Central memory CD4-positive, alpha-beta T cell (primary cell): ENCODE results near the gene CDH23.

ENCODE experiments used
- DNase-seq: peaks from one replicate; pipeline ENCODE4 v3.0.0; 2022

Gene CDH23

GRCh38 chr10:71646592-71647292 is 250.0 kb downstream of the CDH23 start:
- no peak for DNase-seq

GRCh38 chr10:71647526-71648253 is 251.0 kb downstream of the CDH23 start:
- DNase-seq, result no peak

- DNase-seq, result no peak
Observed at GRCh38 chr10:71648254-71648932, 251.7 kb downstream of the CDH23 start.

DNA sequence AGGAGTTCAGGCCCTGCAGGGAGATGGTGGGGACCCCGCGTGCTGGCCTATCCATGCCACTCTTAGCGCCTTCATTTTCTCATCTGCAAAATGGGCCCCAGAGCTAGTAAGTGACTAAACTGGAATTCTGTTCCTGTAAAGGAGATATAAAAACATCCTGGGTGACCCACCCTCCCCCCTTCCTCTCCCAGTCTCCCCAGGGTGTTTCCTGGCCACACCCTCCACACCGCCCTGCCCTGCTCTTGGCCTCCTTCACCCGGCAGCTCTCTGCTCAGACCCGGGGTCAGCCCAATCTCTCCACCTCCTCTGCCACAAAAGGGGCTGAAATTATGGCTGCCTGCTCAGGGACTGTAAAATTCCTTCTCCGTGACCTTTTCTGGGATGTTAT is 252.2 kb downstream of the CDH23 start:
- DNase-seq, result no peak

DNA sequence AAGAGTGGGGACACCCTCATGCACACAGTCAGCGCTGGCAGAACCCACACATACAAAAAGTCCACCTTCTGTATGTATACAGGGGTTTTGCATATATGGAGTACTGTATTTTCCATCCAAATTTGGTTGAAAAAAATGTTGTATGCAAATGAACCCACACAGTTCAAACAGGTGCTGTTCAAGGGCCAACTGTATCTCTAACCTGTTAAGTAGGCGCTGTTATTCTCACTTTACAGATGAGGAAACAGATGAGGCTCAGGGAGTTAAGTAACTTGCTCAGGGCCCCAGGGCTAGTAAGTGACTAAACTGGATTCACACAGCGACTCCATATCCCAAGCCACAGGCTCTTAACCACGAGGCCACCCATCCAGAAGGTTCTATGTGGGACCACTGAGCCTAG is 252.9 kb downstream of the CDH23 start:
- no peak for DNase-seq

GRCh38 chr10:71650397-71650796 is 253.7 kb downstream of the CDH23 start:
- DNase-seq, result no peak

DNA sequence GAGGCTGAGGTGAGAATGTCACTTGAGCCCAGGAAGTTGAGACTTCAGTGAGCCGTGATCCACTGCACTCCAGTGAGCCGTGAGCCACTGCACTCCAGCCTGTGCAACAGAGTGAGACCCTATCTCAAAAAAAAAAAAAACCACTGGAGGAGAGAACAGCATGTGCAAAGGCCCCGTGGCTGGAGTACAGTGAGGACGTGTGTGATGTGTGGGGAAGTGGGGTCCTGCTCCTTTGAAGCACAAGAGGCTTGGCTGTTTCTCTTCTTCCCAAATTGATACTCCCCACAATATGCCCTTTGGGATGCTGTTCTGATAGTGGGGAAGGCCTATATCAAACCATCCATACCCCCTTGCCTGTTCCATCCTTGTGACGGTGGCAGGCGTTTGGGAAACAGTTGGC is 254.7 kb downstream of the CDH23 start:
- DNase-seq, result no peak

- no peak for DNase-seq
Observed at GRCh38 chr10:71651928-71652327, 255.2 kb downstream of the CDH23 start.

GRCh38 chr10:71653044-71653443 is 256.3 kb downstream of the CDH23 start:
- DNase-seq, result no peak

- no peak for DNase-seq
Observed at GRCh38 chr10:71656220-71656619, 259.5 kb downstream of the CDH23 start.

DNA sequence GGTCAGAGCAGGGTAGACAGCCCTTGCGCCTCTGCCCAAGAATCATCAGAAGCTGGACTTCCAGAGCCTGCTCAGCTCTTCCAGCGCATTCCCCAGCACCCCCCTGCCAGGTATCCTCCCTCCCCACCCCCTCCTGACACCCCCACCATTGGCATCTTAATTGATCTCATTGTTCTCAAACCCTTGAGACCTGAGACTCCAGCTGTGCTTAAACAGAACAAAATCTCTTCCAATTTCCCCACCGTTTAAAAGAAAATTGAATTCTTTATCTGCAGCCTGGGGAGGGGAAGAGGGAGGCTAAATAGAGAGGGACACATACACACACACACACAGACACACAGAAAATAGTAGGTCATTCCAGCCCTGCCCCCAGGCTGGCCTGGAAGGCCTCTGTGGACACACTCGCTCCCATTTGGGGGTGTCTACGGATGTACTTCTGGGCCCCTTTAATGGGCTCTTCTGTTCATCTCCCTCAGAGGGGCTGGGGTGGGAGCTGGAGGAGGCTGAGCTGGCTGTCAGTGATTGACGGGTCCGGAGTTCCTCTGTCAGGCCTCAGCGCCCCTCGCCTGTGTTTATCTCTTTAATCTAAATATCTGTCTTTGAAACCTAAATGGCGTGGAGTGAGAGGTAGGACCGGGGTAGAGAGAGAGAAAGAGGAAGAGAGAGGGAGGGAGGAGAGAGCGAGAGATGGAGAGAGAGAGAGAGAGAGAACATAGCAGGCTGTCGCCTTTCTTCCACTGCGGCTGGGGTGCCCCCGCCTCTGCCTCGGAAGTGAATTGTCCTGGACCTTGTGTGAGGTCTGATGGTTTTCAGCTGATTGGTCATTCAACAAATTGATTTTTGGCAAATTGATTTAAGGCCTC is 261.1 kb downstream of the CDH23 start:
- no peak for DNase-seq

- DNase-seq, result no peak
Observed at GRCh38 chr10:71658467-71658745, 261.7 kb downstream of the CDH23 start.

- no peak for DNase-seq
Observed at GRCh38 chr10:71659111-71659634, 262.5 kb downstream of the CDH23 start.

DNA sequence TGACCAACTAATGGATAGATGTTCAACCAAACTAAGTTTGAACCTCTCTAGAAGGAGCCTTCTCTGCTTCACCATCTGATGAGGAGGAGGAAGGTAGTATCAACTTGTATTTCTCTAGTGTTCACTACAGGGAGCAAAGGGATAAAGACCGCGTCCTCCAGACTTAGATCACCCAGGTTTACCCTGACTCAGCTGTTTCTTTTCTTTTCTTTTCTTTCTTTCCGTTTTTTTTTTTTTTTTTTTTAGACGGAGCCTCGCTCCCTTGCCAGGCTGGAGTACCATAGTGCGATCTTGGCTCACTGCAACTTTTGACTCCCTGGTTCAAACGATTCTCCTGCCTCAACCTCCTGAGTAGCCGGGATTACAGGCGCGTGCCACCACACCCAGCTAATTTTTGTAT is 263.0 kb downstream of the CDH23 start:
- DNase-seq, result no peak

- no peak for DNase-seq
Observed at GRCh38 chr10:71660313-71660712, 263.6 kb downstream of the CDH23 start.

GRCh38 chr10:71661060-71661622 is 264.4 kb downstream of the CDH23 start:
- DNase-seq, result no peak

- DNase-seq, result no peak
Observed at GRCh38 chr10:71661779-71662336, 265.1 kb downstream of the CDH23 start.

DNA sequence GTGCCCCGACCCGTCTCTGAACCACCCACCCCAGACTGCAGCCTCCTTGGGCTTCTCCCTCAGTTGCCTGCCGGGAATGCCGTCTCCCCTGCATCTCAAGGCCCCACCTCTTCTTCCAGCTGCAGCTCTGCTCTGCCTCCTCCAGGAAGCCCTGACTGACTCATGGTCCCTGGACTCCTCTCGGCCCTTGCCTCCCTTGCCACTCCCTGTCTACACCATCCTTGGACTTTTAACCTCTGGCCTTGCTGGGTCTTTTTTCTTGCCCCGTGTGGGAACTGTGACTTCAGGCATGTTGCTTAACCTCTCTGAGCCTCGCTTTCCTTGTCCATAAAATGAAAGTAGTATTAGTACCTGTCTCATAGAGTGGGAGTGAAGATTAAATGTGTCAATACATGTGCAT is 266.6 kb downstream of the CDH23 start:
- no peak for DNase-seq

GRCh38 chr10:71664585-71664984 is 267.9 kb downstream of the CDH23 start:
- no peak for DNase-seq

GRCh38 chr10:71665456-71665855 is 268.7 kb downstream of the CDH23 start:
- no peak for DNase-seq

- no peak for DNase-seq
Observed at GRCh38 chr10:71666639-71667386, 270.1 kb downstream of the CDH23 start.

DNA sequence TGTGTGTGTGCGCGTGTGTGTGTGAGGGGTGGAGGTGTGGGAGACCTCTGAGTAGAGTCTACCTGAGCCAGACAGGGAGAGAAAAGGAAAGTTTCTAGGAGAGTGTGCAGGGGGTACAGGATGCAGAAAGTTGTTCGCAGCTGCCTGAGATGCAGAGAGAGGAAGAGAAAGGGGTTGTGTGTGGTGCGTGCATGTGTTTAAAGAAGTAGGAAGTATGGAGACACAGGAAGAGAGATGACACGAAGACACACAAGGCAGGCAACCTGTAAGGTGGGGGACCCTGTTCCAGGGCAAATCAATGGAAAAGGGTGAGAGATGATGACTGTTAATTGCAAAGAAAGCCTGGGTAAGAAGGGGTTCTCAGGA is 270.6 kb downstream of the CDH23 start:
- no peak for DNase-seq
